ENCODE measurements around the gene CSRP3. TPM values are rescaled to one million over a fixed set of nuclear protein-coding genes. Genes with fewer than 3 reads are reported as not detected.

CSRP3 gene
- total and polyA plus RNA-seq, 5 donors from 2014 or later, result not detected

DNA sequence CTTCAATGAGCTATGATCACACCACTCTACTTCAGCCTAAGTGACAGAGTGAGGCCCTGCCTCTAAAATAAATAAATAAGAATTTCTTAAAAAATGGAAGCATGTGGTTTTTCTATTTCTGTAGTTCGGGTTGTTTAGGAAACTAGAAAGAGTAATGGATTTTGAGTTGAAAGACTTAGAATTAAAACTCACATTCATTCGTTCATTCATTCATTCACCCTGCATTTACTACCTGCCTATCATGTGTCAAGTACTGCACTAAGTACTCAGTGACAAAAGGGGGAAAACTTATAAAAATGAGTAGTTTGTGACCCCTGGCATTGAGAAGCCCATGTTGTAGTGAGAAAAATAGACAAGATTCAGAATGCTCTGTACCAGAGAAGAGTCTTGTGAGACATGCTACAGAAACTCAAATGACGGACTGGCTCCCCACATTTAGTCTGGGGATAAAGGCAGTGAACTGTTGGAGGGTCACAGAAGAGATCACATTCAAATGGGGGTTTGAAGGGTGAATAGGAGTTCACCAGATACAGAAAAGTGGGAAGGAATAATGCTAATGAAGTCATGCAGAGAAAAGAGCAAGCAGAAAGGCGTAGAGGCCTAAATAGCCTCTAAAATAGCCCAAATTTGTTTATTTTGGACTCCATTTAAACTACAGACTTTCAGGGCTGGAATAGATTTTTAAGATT lies 7.0 kb downstream of the CSRP3 start:
- peaks cover 14% of the 10 kb centered on the region for H3K27me3 Mint-ChIP-seq

DNA sequence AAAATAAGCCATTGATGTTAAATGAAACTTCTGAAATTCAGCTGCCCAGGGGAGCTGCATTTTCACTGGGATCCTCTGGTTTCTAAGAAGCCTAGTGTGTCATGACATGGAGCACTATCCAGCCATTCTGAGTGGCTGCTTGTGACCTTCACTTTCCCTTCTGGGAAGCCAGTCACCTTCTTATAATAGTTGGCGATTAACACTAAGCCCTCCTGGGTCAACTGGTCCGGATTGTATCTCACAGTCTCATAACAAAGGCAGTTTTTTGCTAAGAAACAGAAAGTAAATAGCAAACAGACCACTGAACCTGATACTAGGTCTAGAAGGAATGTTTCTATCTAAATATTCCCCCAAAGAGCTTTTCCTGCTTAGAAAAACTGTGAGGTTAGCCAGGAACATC lies 7.9 kb downstream of the CSRP3 start:
- no peak for DNase-seq
- peaks cover 9% of the 10 kb centered on the region for H3K27me3 Mint-ChIP-seq
- no peak overlapping the region for H3K4me3 Mint-ChIP-seq
- no peak overlapping the region for H3K27ac Mint-ChIP-seq
- Histone ChIP-seq H3K27me3 (ENCODE audit: control insufficient read depth, insufficient read depth, low read length) (no peaks in the 10 kb centered on the region), H3K36me3 (ENCODE audit: control insufficient read depth, insufficient read depth, low read length) (no peaks in the 10 kb centered on the region), H3K4me3 (ENCODE audit: low read depth, low read length) (no peak overlapping the region), H3K9me3 (ENCODE audit: control insufficient read depth in 2 of 2, low read length in 2 of 2) (no peaks in the 10 kb centered on the region), H3K4me1 (ENCODE audit: control insufficient read depth, insufficient read depth, low read length, poor library complexity, severe bottlenecking) (no peaks in the 10 kb centered on the region), H3K27ac (ENCODE audit: insufficient read depth, low read length, poor library complexity, severe bottlenecking) (no peak overlapping the region)
- no peak for ATAC-seq (ENCODE audit: low read depth in 2 of 2)
- H3K9me3 Mint-ChIP-seq, result no peaks in the 10 kb centered on the region
- H3K4me1 Mint-ChIP-seq, result no peaks in the 10 kb centered on the region
- no peaks in the 10 kb centered on the region for H3K36me3 Mint-ChIP-seq

More for the DNA sequence above, 7.0 kb downstream of the CSRP3 start:
- H3K9me3 ChIP-seq (ENCODE audit: control insufficient read depth in 2 of 2, low read length in 2 of 2), result no peaks in the 10 kb centered on the region
- Mint-ChIP-seq H3K27ac (no peak overlapping the region), H3K36me3 (no peaks in the 10 kb centered on the region), H3K4me3 (no peak overlapping the region), H3K4me1 (no peaks in the 10 kb centered on the region), H3K9me3 (no peaks in the 10 kb centered on the region)
- H3K36me3 ChIP-seq (ENCODE audit: control insufficient read depth, insufficient read depth, low read length), result no peaks in the 10 kb centered on the region
- no peaks in the 10 kb centered on the region for H3K27me3 ChIP-seq (ENCODE audit: control insufficient read depth, insufficient read depth, low read length)
- H3K27ac ChIP-seq (ENCODE audit: insufficient read depth, low read length, poor library complexity, severe bottlenecking), result no peak overlapping the region
- ATAC-seq (ENCODE audit: low read depth in 2 of 2) (no peak), DNase-seq (no peak)
- no peak overlapping the region for H3K4me3 ChIP-seq (ENCODE audit: low read depth, low read length)
- no peaks in the 10 kb centered on the region for H3K4me1 ChIP-seq (ENCODE audit: control insufficient read depth, insufficient read depth, low read length, poor library complexity, severe bottlenecking)

DNA sequence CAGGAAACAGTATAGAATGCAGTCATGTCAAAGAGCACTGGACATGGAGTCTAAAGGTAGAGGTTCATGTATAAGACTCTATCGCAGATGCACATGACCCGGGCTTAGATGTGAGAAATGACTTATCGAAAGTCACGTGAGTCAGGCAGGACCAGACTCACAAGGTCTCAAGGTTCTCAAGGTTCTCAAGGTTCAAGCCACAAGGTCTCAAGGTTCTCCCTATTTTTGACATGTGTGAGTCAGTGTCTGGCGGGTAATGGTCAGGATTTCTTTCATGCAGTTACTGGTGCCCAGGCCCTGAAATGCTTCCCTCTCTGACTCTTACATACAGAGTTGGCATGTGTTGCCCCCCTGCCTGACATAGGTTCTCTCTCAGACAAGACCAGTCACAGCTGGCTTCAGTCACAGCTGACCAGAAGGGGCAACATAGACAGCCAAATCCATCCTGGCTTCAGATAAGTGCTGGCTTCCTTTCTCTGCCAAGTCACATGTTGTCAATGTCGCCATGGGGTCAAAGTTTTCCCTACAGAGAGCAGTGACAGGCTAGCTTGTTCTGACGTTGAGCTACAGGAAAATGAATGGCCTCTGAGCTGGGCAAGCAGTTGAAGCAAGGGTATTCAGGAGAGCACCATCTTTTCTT lies 10.1 kb downstream of the CSRP3 start:
- Histone ChIP-seq H3K4me3 (ENCODE audit: low read depth, low read length) (no peak overlapping the region), H3K9me3 (ENCODE audit: control insufficient read depth in 2 of 2, low read length in 2 of 2) (no peaks in the 10 kb centered on the region), H3K27ac (ENCODE audit: insufficient read depth, low read length, poor library complexity, severe bottlenecking) (no peak overlapping the region), H3K36me3 (ENCODE audit: control insufficient read depth, insufficient read depth, low read length) (no peaks in the 10 kb centered on the region), H3K4me1 (ENCODE audit: control insufficient read depth, insufficient read depth, low read length, poor library complexity, severe bottlenecking) (no peaks in the 10 kb centered on the region), H3K27me3 (ENCODE audit: control insufficient read depth, insufficient read depth, low read length) (no peaks in the 10 kb centered on the region)
- H3K36me3 Mint-ChIP-seq, result peaks cover 3% of the 10 kb centered on the region
- H3K4me1 Mint-ChIP-seq, result no peaks in the 10 kb centered on the region
- H3K27me3 Mint-ChIP-seq, result no peaks in the 10 kb centered on the region
- H3K27ac Mint-ChIP-seq, result no peak overlapping the region
- no peak for DNase-seq
- no peak overlapping the region for H3K4me3 Mint-ChIP-seq
- H3K9me3 Mint-ChIP-seq, result no peaks in the 10 kb centered on the region
- no peak for ATAC-seq (ENCODE audit: low read depth in 2 of 2)

DNA sequence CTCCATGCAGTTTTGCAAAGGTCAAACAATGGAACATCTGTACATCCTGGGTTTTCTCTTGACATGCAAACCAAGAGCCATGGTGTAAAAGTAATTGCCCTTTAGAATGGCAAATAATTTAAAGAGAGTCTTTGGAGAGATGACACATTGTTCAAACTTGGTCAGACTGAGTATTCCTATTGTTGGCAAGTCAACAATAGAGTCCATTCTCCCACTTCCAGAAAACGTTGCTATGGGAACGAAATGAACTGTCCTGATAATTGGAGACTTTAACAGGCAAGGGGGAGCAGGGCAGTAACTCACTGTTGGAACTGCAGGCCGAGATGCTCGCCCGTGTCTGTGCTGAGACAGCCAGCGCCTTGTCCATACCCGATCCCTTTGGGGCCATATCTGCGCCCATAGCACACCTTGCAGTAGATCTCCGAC lies 13.9 kb downstream of the CSRP3 start:
- Histone ChIP-seq H3K27ac (ENCODE audit: insufficient read depth, low read length, poor library complexity, severe bottlenecking) (no peak overlapping the region), H3K36me3 (ENCODE audit: control insufficient read depth, insufficient read depth, low read length) (no peaks in the 10 kb centered on the region), H3K4me3 (ENCODE audit: low read depth, low read length) (no peak overlapping the region), H3K9me3 (ENCODE audit: control insufficient read depth in 2 of 2, low read length in 2 of 2) (no peaks in the 10 kb centered on the region), H3K4me1 (ENCODE audit: control insufficient read depth, insufficient read depth, low read length, poor library complexity, severe bottlenecking) (no peaks in the 10 kb centered on the region), H3K27me3 (ENCODE audit: control insufficient read depth, insufficient read depth, low read length) (no peaks in the 10 kb centered on the region)
- no peaks in the 10 kb centered on the region for H3K27me3 Mint-ChIP-seq
- H3K4me1 Mint-ChIP-seq, result no peaks in the 10 kb centered on the region
- no peak overlapping the region for H3K4me3 Mint-ChIP-seq
- ATAC-seq (ENCODE audit: low read depth in 2 of 2) (no peak), DNase-seq (no peak)
- peaks cover 5% of the 10 kb centered on the region for H3K36me3 Mint-ChIP-seq
- no peak overlapping the region for H3K27ac Mint-ChIP-seq
- H3K9me3 Mint-ChIP-seq, result no peaks in the 10 kb centered on the region

DNA sequence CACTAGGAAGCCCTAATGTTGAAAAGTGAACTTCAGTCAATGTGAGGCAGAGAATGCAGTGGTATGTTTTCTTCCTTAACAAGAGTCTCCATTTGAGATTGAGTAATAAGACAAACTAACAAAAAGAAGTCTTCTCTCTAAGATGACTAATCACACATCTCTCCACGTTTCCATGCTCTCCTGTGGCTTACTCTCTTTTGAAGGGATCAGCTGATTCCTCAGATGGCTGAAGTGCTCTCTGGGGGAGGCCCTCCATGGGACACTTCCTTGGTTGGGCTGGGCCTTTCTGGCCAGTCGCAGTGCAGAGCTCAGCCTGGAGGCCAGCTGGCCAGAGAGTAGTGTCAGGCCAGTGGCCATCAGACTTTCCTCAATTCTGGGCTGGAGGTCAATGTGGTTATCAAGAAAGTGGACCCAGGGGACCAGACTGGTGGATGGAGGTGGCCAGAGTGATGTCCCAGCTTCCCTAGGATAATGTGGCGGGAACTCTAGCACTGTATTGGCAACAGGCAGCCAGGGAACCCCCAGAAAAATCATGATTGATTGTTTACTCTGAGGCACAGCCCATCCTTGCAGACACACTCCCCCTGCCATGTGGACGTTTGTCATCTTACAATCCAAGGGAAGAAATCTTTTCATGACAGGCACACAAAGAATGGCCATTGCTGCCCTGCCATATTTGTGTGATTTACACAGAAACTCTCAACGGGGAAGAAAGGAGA lies 14.5 kb downstream of the CSRP3 start:
- no peak overlapping the region for H3K27ac Mint-ChIP-seq
- DNase-seq, result no peak
- no peaks in the 10 kb centered on the region for H3K27me3 Mint-ChIP-seq
- H3K36me3 ChIP-seq (ENCODE audit: control insufficient read depth, insufficient read depth, low read length), result no peaks in the 10 kb centered on the region
- H3K9me3 ChIP-seq (ENCODE audit: control insufficient read depth in 2 of 2, low read length in 2 of 2), result no peaks in the 10 kb centered on the region
- no peak for ATAC-seq (ENCODE audit: low read depth in 2 of 2)
- no peak overlapping the region for H3K4me3 Mint-ChIP-seq
- H3K9me3 Mint-ChIP-seq, result no peaks in the 10 kb centered on the region
- H3K4me1 ChIP-seq (ENCODE audit: control insufficient read depth, insufficient read depth, low read length, poor library complexity, severe bottlenecking), result no peaks in the 10 kb centered on the region
- no peak overlapping the region for H3K4me3 ChIP-seq (ENCODE audit: low read depth, low read length)
- no peak overlapping the region for H3K27ac ChIP-seq (ENCODE audit: insufficient read depth, low read length, poor library complexity, severe bottlenecking)
- no peaks in the 10 kb centered on the region for H3K27me3 ChIP-seq (ENCODE audit: control insufficient read depth, insufficient read depth, low read length)
- peaks cover 5% of the 10 kb centered on the region for H3K36me3 Mint-ChIP-seq
- H3K4me1 Mint-ChIP-seq, result no peaks in the 10 kb centered on the region

DNA sequence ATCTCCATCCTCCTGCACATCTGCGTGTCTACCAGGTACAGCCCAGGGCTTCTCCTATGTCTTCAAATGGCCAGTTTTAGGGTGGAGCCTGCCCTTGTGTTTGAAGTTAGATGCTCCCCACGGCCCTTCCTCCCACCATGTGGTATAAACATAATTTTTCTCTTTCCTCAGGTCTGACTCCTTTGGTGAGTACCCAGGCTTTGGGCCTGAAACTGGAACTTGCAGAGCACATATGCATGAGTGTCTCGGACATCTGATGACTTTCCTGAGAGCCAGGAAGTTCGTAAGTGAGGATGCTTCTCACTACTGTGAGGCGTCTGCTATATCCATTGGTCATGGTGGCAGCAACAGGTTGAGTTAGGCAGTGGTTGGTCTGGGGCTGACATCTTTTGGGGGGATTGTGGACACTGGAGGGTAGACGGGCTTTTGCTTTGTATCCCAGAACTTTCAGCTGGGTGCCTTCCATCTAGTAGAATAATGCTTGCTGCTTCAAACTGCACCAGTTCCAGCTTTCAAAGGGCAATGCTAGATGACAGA lies 16.2 kb downstream of the CSRP3 start:
- Histone ChIP-seq H3K9me3 (ENCODE audit: control insufficient read depth in 2 of 2, low read length in 2 of 2) (no peaks in the 10 kb centered on the region), H3K27ac (ENCODE audit: insufficient read depth, low read length, poor library complexity, severe bottlenecking) (no peak overlapping the region), H3K4me1 (ENCODE audit: control insufficient read depth, insufficient read depth, low read length, poor library complexity, severe bottlenecking) (no peaks in the 10 kb centered on the region), H3K4me3 (ENCODE audit: low read depth, low read length) (no peak overlapping the region), H3K36me3 (ENCODE audit: control insufficient read depth, insufficient read depth, low read length) (no peaks in the 10 kb centered on the region), H3K27me3 (ENCODE audit: control insufficient read depth, insufficient read depth, low read length) (no peaks in the 10 kb centered on the region)
- no peak overlapping the region for H3K27ac Mint-ChIP-seq
- H3K4me3 Mint-ChIP-seq, result no peak overlapping the region
- DNase-seq (no peak), ATAC-seq (ENCODE audit: low read depth in 2 of 2) (no peak)
- H3K9me3 Mint-ChIP-seq, result no peaks in the 10 kb centered on the region
- H3K4me1 Mint-ChIP-seq, result no peaks in the 10 kb centered on the region
- H3K36me3 Mint-ChIP-seq, result peaks cover 6% of the 10 kb centered on the region
- H3K27me3 Mint-ChIP-seq, result no peaks in the 10 kb centered on the region

DNA sequence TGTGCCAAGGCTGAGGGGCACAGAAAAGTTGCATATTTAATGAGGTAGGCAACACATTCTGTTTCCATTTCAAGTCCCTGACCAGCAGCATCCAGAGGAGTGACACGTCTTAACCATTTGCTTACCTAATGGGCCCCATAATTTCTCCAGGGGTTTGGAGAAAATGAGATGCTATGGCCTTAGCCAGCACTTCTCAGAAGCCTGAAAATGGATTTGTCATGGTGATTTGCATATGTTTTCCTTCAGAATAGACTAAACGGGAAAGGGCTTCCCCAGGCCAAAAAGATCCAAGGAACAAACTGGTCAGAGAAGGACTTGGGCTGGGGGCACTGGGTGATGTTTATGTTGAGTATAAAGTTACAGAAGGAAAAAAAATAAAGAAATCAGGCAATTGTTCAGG lies 16.7 kb downstream of the CSRP3 start:
- Histone ChIP-seq H3K36me3 (ENCODE audit: control insufficient read depth, insufficient read depth, low read length) (no peaks in the 10 kb centered on the region), H3K27me3 (ENCODE audit: control insufficient read depth, insufficient read depth, low read length) (no peaks in the 10 kb centered on the region), H3K4me3 (ENCODE audit: low read depth, low read length) (no peak overlapping the region), H3K9me3 (ENCODE audit: control insufficient read depth in 2 of 2, low read length in 2 of 2) (no peaks in the 10 kb centered on the region), H3K27ac (ENCODE audit: insufficient read depth, low read length, poor library complexity, severe bottlenecking) (no peak overlapping the region), H3K4me1 (ENCODE audit: control insufficient read depth, insufficient read depth, low read length, poor library complexity, severe bottlenecking) (no peaks in the 10 kb centered on the region)
- DNase-seq, result no peak
- Mint-ChIP-seq H3K4me1 (no peaks in the 10 kb centered on the region), H3K27ac (no peak overlapping the region), H3K9me3 (no peaks in the 10 kb centered on the region), H3K36me3 (peaks cover 9% of the 10 kb centered on the region), H3K27me3 (no peaks in the 10 kb centered on the region), H3K4me3 (no peak overlapping the region)
- no peak for ATAC-seq (ENCODE audit: low read depth in 2 of 2)
